Frontal cortex (tissue), 4 donors: ENCODE results near the gene BACH2. TPM values are rescaled to one million over a fixed set of nuclear protein-coding genes. Genes with fewer than 3 reads are reported as not detected.
"Not testable (repeated sequence)": the region's sequence is repeated elsewhere in the genome, so short reads cannot be mapped to it uniquely, and the experiment has no call there.

Experiments used
- DNase-seq, 2 donors: peaks; one replicate each; pipeline ENCODE4 v3.0.0; 2012; ENCODE audit warnings: low spot score in 2 of 2
- FAIRE-seq: peaks from 2 replicates; lab custom pipeline; 2012; peaks lifted over from hg19 to GRCh38; lab: Jason Lieb, UNC
- total RNA-seq: library from RNA; depleted of rRNA; stranded (reverse); fragments of >200 nt; gene quantifications from one replicate; pipeline ENCODE4 v1.2.3, GENCODE V29; 2014
- donor health status: control.
- donor health status: control.
- donor health status: control.

Gene BACH2
- total RNA-seq, 1 donor from 2014 or later: 48.9 TPM

- DNase-seq: no peak
- no peak for FAIRE-seq
Observed at GRCh38 chr6:89993411-89993810, 303.2 kb downstream of the BACH2 start.

GRCh38 chr6:89992818-89993217, 303.8 kb downstream of the BACH2 start:
- FAIRE-seq: no peak

GRCh38 chr6:89989742-89990141, 306.9 kb downstream of the BACH2 start:
- DNase-seq (no peak), FAIRE-seq (no peak)

More at GRCh38 chr6:89992818-89993217, 303.8 kb downstream of the BACH2 start:
- DNase-seq: no peak

- no peak for DNase-seq
Observed at GRCh38 chr6:89987830-89988229, 308.8 kb downstream of the BACH2 start.

GRCh38 chr6:89987140-89987539, 309.5 kb downstream of the BACH2 start:
- FAIRE-seq (no peak), DNase-seq (no peak)

More at GRCh38 chr6:89987830-89988229, 308.8 kb downstream of the BACH2 start:
- no peak for FAIRE-seq

- DNase-seq: no peak
- FAIRE-seq: no peak
Observed at GRCh38 chr6:89986650-89987074, 310.0 kb downstream of the BACH2 start.

GRCh38 chr6:89985751-89986493, 310.7 kb downstream of the BACH2 start:
- no peak for DNase-seq
- FAIRE-seq: no peak

GRCh38 chr6:89984926-89985750, 311.5 kb downstream of the BACH2 start:
- DNase-seq: peak; percentile 27 to 48

DNA sequence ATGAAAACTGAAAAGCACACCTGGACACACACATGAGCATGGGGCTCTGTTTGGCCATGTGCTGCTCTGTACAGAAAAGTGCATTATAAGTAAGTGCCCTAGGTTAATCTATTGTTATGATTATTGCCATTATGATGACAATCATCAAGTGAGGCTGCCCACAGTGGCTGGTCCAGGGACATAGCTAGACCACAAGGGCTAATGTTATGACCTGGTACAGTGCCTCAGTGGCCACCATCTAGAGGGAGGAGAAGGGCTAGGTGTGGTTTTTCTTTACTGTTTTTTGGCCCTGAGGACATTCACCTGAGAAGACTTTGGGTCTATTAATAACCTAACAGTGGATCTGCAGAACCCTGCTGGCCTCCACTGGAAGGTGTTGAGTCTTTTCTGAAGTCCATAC, 316.3 kb downstream of the BACH2 start:
- DNase-seq (no peak), FAIRE-seq (no peak)

More at GRCh38 chr6:89984926-89985750, 311.5 kb downstream of the BACH2 start:
- FAIRE-seq: no peak

- DNase-seq (no peak), FAIRE-seq (no peak)
Observed at GRCh38 chr6:89979481-89980119, 317.0 kb downstream of the BACH2 start.

DNA sequence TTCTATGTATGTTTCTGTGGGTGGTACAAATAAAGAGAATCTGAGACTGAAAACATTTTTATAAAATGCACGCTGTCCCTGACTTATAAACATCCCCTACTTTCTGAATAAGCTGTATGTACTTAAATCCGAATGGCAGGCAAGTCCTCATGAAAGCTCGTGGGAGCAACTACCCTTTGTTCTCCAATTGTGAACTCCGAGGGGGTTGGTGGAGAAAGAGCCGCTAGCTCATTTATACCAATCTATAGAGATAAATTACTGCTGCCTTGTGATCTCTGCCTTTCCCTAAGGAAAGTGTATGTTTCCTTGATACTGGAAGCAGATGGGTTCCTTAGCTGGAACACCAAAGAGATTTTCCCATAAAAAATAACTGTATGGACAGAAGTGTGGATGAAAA, 317.9 kb downstream of the BACH2 start:
- FAIRE-seq: no peak
- no peak for DNase-seq

- DNase-seq: no peak
- FAIRE-seq: no peak
Observed at GRCh38 chr6:89977808-89978748, 318.6 kb downstream of the BACH2 start.

DNA sequence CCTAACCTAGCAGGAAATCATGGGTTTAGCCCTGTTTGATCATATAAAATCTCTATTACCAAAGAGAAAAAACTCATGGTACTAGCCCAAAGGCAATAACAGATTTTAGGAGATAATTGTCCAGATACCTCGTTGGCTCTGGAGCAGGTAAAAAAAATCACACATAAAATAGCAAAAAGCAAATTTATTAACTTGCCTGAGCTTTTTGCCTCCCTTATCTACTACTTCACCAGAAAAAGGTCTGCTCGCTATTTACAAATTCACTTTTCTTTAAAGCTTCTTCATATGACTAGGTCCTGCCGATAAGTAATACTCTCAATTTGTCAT, 320.0 kb downstream of the BACH2 start:
- FAIRE-seq (no peak), DNase-seq (no peak)

- FAIRE-seq (no peak), DNase-seq (no peak)
Observed at GRCh38 chr6:89975991-89976693, 320.5 kb downstream of the BACH2 start.

GRCh38 chr6:89975366-89975765, 321.3 kb downstream of the BACH2 start:
- DNase-seq (no peak), FAIRE-seq (no peak)

GRCh38 chr6:89974834-89975233, 321.8 kb downstream of the BACH2 start:
- no peak for DNase-seq
- FAIRE-seq: no peak

- no peak for DNase-seq
- FAIRE-seq: no peak
Observed at GRCh38 chr6:89972025-89972381, 324.6 kb downstream of the BACH2 start.

DNA sequence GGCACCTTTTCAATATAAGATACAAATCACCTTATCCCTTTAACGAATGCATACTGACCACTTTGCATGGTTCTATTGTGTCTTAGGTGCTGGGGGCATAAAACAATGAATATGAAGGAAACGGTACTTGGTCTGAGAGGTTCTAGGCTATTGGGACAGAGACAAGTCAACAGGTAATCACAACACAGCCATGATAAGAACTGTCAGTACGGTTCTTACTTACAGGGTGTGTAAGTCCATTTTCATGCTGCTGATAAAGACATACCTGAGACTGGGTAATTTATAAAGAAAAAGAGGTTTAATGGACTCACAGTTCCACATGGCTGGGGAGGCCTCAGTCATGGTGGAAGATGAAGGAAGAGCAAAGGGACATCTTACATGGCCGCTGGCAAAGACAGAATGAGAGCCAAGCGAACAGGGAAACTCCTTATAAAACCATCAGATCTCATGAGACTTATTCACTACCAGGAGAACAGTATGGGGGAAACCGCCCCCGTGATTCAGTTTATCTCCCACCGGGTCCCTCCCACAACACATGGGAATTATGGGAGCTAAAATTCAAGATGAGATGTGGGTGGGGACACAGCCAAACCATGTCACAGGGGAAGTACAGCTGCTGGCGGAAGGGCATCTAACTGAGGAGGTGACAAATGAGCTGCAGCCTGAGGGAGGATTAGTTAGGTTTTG, 325.2 kb downstream of the BACH2 start:
- FAIRE-seq, DNase-seq: not testable (repeated sequence)
